Fibroblast of lung (primary cell): ENCODE measurements around the gene SPRR3. TPM values are rescaled to one million over a fixed set of nuclear protein-coding genes. Genes with fewer than 3 reads are reported as not detected.

ENCODE experiments used
- DNase-seq, 2 donors: peaks; one replicate each; pipeline versions ENCODE4 v3.0.0 to v3.0.0-alpha.2; 2010; ENCODE audit warnings: low read depth in 2 of 2
- H2AFZ ChIP-seq: 2 replicates; pipeline ENCODE4 v1.5.1; 2012; ENCODE audit warnings: low read length, control low read depth, inconsistent platforms
- H3K27ac ChIP-seq: 2 replicates; pipeline ENCODE4 v1.5.1; 2011; ENCODE audit warnings: low read length, control low read depth; ENCODE audit not compliant: insufficient read depth
- H3K27me3 ChIP-seq: 2 replicates; pipeline ENCODE4 v1.5.1; 2011; ENCODE audit warnings: mild to moderate bottlenecking, low read length; ENCODE audit not compliant: control insufficient read depth, insufficient read depth
- H3K36me3 ChIP-seq: 2 replicates; pipeline ENCODE4 v1.5.1; 2011; ENCODE audit warnings: low read length; ENCODE audit not compliant: control insufficient read depth, insufficient read depth
- H3K4me1 ChIP-seq: 2 replicates; pipeline ENCODE4 v1.5.1; 2011; ENCODE audit warnings: low read length; ENCODE audit not compliant: control insufficient read depth, insufficient read depth; ENCODE audit errors: extremely low read depth
- H3K4me2 ChIP-seq: 2 replicates; pipeline ENCODE4 v1.5.1; 2011; ENCODE audit warnings: low read length, control low read depth; ENCODE audit not compliant: insufficient read depth; ENCODE audit errors: extremely low read depth
- H3K4me3 ChIP-seq, 4 experiments: fragments of 200-600 bp in 1 of 4; sonication (generic) in 1 of 4; replicated peaks in 1 of 4; 2 replicates each; pipeline ENCODE4 v1.5.1; 2011 to 2016; ENCODE audit warnings: low read length in 4 of 4, low read depth in 3 of 4, mild to moderate bottlenecking in 3 of 4, control low read depth in 2 of 4, inconsistent platforms in 1 of 4, mixed read lengths in 1 of 4; ENCODE audit not compliant: insufficient read depth in 1 of 4; ENCODE audit errors: control extremely low read depth in 1 of 4
- H3K79me2 ChIP-seq: 2 replicates; pipeline ENCODE4 v1.5.1; 2012; ENCODE audit warnings: mild to moderate bottlenecking, low read length, inconsistent platforms; ENCODE audit not compliant: control insufficient read depth, insufficient read depth
- H3K9ac ChIP-seq: 2 replicates; pipeline ENCODE4 v1.5.1; 2011; ENCODE audit warnings: mild to moderate bottlenecking, low read length, control low read depth; ENCODE audit not compliant: insufficient read depth
- H3K9me3 ChIP-seq: 2 replicates; pipeline ENCODE4 v1.5.1; 2012; ENCODE audit warnings: low read depth, low read length; ENCODE audit not compliant: control insufficient read depth, insufficient read depth
- H4K20me1 ChIP-seq: 2 replicates; pipeline ENCODE4 v1.5.1; 2011; ENCODE audit warnings: low read length; ENCODE audit not compliant: control insufficient read depth, insufficient read depth; ENCODE audit errors: extremely low read depth
- CTCF ChIP-seq, 2 donors: IDR thresholded peaks in 1 of 2; conservative IDR thresholded peaks in 1 of 2; 1 replicate in 1 of 2; 2 replicates in 1 of 2; pipeline ENCODE4 v1.5.1; 2011 to 2012; ENCODE audit warnings: low read length in 2 of 2, control low read depth in 1 of 2, inconsistent platforms in 1 of 2, low read depth in 1 of 2, mild to moderate bottlenecking in 1 of 2
- EZH2 ChIP-seq: IDR thresholded peaks from 2 replicates; pipeline ENCODE4 v1.5.1; 2012; ENCODE audit warnings: low read length, control low read depth, mild to moderate bottlenecking; ENCODE audit errors: missing control alignments
- polyA plus RNA-seq, 2 donors: library from polyadenylated mRNA; depleted of rRNA in 1 of 2; stranded (reverse) in 1 of 2; unstranded in 1 of 2; fragments of >200 nt; gene quantifications; 2 replicates each; pipeline ENCODE4 v1.2.1, GENCODE V29; 2011 to 2012; ENCODE audit warnings: missing spikeins in 1 of 2
- total RNA-seq: library from RNA; depleted of rRNA; stranded (reverse); fragments of >200 nt; gene quantifications from 2 replicates; pipeline ENCODE4 v1.2.1, GENCODE V29; 2014

The SPRR3 gene
- total and polyA plus RNA-seq, 2 donors (not counting 1 experiment from before 2014, with no cell fraction given) = not detected

GRCh38 chr1:152997901-152998300 lies 3.6 kb upstream of the SPRR3 start:
- H3K4me1 ChIP-seq = no peaks in the 10 kb centered on the region
- H3K36me3 ChIP-seq = no peaks in the 10 kb centered on the region
- no peak overlapping the region for H3K9ac ChIP-seq
- no peak for TF ChIP-seq EZH2
- TF ChIP-seq CTCF (conservative IDR thresholded peaks at IDR 0.05 in 1 of 2, IDR thresholded peaks at IDR 0.05 in 1 of 2; ENCODE audit: low read depth in 1 of 2, low read length in 2 of 2) = no peak
- H3K4me3 ChIP-seq = no peak overlapping the region
- DNase-seq = no peak
- H3K27me3 ChIP-seq = peaks cover 3% of the 10 kb centered on the region
- H3K9me3 ChIP-seq = no peaks in the 10 kb centered on the region
- H3K4me2 ChIP-seq = no peak overlapping the region
- no peak overlapping the region for H3K27ac ChIP-seq
- no peaks in the 10 kb centered on the region for H4K20me1 ChIP-seq
- H2AFZ ChIP-seq = no peak overlapping the region
- H3K79me2 ChIP-seq = no peaks in the 10 kb centered on the region

- H3K27ac ChIP-seq = no peak overlapping the region
- no peak overlapping the region for H3K4me3 ChIP-seq
- no peak overlapping the region for H3K9ac ChIP-seq
- H3K9me3 ChIP-seq = no peaks in the 10 kb centered on the region
- H3K27me3 ChIP-seq = peaks cover 3% of the 10 kb centered on the region
- H2AFZ ChIP-seq = no peak overlapping the region
- H3K79me2 ChIP-seq = no peaks in the 10 kb centered on the region
- no peaks in the 10 kb centered on the region for H3K4me1 ChIP-seq
- H3K36me3 ChIP-seq = no peaks in the 10 kb centered on the region
- H4K20me1 ChIP-seq = no peaks in the 10 kb centered on the region
- H3K4me2 ChIP-seq = no peak overlapping the region
- TF ChIP-seq EZH2 (no peak), CTCF (conservative IDR thresholded peaks at IDR 0.05 in 1 of 2, IDR thresholded peaks at IDR 0.05 in 1 of 2; ENCODE audit: low read depth in 1 of 2, low read length in 2 of 2) (no peak)
- DNase-seq = no peak
Observed at GRCh38 chr1:152998476-152998875, 3.1 kb upstream of the SPRR3 start.

GRCh38 chr1:152999818-153000217 lies 1.7 kb upstream of the SPRR3 start:
- no peak overlapping the region for H3K4me2 ChIP-seq
- H4K20me1 ChIP-seq = no peaks in the 10 kb centered on the region
- no peaks in the 10 kb centered on the region for H3K79me2 ChIP-seq
- H3K9ac ChIP-seq = no peak overlapping the region
- H3K27me3 ChIP-seq = peaks cover 3% of the 10 kb centered on the region
- no peaks in the 10 kb centered on the region for H3K9me3 ChIP-seq
- H3K36me3 ChIP-seq = no peaks in the 10 kb centered on the region
- TF ChIP-seq CTCF (conservative IDR thresholded peaks at IDR 0.05 in 1 of 2, IDR thresholded peaks at IDR 0.05 in 1 of 2; ENCODE audit: low read depth in 1 of 2, low read length in 2 of 2) = no peak
- no peak for TF ChIP-seq EZH2
- no peak for DNase-seq
- no peak overlapping the region for H3K27ac ChIP-seq
- no peak overlapping the region for H2AFZ ChIP-seq
- no peaks in the 10 kb centered on the region for H3K4me1 ChIP-seq
- H3K4me3 ChIP-seq = no peak overlapping the region
